Measurements from ENCODE around the gene RHO. TPM values are rescaled to one million over a fixed set of nuclear protein-coding genes. Genes with fewer than 3 reads are reported as not detected.

Gene RHO
- total RNA-seq, 1 experiment from 2014 or later: not detected

DNA sequence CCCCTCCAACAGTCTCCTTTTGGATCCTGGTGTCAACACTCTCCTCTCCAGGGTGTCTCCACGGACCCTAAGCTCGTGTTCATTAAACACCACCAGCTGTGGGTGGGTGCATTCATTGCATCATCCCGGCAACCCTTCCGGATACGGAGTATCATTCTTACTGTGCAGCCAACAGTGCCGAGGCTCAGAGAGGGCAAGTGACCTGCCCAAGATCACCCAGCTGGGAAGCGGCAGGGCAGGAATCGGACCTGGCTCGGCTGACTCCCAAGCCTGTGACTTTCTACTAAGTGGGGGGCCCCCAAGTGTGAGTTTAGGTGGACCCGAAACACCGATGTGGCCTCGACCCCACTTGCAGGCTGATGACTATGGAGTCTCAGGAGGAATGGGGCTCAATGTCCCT is 34.9 kb downstream of the RHO start:
- Histone ChIP-seq H3K4me1 (ENCODE audit: control insufficient read depth in 1 of 2, insufficient read depth in 2 of 2, low read length in 2 of 2) (no peaks in the 10 kb centered on the region), H3K4me3 (replicated peaks in 1 of 2; ENCODE audit: low read depth in 1 of 2, low read length in 2 of 2) (no peak overlapping the region), H3K36me3 (ENCODE audit: control insufficient read depth in 1 of 2, insufficient read depth in 2 of 2, low read length in 2 of 2) (no peaks in the 10 kb centered on the region; a peak in 1 of 4 replicates), H2AFZ (ENCODE audit: low read depth, low read length, poor library complexity, severe bottlenecking) (no peak overlapping the region), H3K79me2 (ENCODE audit: insufficient read depth, low read length) (no peaks in the 10 kb centered on the region), H3K4me2 (ENCODE audit: low read length) (no peak overlapping the region), H4K20me1 (ENCODE audit: insufficient read depth) (no peaks in the 10 kb centered on the region), H3K9me3 (ENCODE audit: control insufficient read depth in 1 of 2, insufficient read depth in 1 of 2, low read depth in 1 of 2, low read length in 2 of 2) (no peaks in the 10 kb centered on the region), H3K9me2 (ENCODE audit: insufficient read depth) (no peaks in the 10 kb centered on the region), H3K9ac (ENCODE audit: low read length) (no peak overlapping the region), H3K27me3 (ENCODE audit: insufficient read depth, low read length) (no peaks in the 10 kb centered on the region), H3K27ac (ENCODE audit: low read depth, low read length) (no peak overlapping the region)
- intact Hi-C loops (cut with micrococcal nuclease): no loop called here
- CTCF ChIA-PET: no interaction called here
- DNase-seq (ENCODE audit: low read depth, low spot score) (no peak), ATAC-seq (no peak)
- TF ChIP-seq ZFX (IDR thresholded peaks at IDR 0.05) (no peak), RAD21 (IDR thresholded peaks at IDR 0.05; ENCODE audit: low read depth) (no peak), FOSL1 (IDR thresholded peaks at IDR 0.05; ENCODE audit: low read depth) (no peak), TCF7L2 (IDR thresholded peaks at IDR 0.05; ENCODE audit: borderline replicate concordance, extremely low read depth, insufficient read depth, insufficient read length) (no peak), SRF (IDR thresholded peaks at IDR 0.05; ENCODE audit: low read depth) (no peak), YY1 (IDR thresholded peaks at IDR 0.05; ENCODE audit: extremely low read depth, insufficient replicate concordance, low read depth, low read length) (no peak), EZH2phosphoT487 (IDR thresholded peaks at IDR 0.05; ENCODE audit: borderline replicate concordance) (no peak), ELF1 (IDR thresholded peaks at IDR 0.05; ENCODE audit: borderline replicate concordance, low read depth) (no peak), JUND (IDR thresholded peaks at IDR 0.05) (no peak)
- TF ChIP-seq, protein P1, sequence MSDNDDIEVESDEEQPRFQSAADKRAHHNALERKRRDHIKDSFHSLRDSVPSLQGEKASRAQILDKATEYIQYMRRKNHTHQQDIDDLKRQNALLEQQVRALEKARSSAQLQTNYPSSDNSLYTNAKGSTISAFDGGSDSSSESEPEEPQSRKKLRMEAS (IDR thresholded peaks at IDR 0.05): no peak
- TF ChIP-seq, protein P2, sequence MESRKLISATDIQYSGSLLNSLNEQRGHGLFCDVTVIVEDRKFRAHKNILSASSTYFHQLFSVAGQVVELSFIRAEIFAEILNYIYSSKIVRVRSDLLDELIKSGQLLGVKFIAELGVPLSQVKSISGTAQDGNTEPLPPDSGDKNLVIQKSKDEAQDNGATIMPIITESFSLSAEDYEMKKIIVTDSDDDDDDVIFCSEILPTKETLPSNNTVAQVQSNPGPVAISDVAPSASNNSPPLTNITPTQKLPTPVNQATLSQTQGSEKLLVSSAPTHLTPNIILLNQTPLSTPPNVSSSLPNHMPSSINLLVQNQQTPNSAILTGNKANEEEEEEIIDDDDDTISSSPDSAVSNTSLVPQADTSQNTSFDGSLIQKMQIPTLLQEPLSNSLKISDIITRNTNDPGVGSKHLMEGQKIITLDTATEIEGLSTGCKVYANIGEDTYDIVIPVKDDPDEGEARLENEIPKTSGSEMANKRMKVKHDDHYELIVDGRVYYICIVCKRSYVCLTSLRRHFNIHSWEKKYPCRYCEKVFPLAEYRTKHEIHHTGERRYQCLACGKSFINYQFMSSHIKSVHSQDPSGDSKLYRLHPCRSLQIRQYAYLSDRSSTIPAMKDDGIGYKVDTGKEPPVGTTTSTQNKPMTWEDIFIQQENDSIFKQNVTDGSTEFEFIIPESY (IDR thresholded peaks at IDR 0.05; ENCODE audit: extremely low read depth, insufficient replicate concordance, low read length): no peak
- TF ChIP-seq, protein P3, sequence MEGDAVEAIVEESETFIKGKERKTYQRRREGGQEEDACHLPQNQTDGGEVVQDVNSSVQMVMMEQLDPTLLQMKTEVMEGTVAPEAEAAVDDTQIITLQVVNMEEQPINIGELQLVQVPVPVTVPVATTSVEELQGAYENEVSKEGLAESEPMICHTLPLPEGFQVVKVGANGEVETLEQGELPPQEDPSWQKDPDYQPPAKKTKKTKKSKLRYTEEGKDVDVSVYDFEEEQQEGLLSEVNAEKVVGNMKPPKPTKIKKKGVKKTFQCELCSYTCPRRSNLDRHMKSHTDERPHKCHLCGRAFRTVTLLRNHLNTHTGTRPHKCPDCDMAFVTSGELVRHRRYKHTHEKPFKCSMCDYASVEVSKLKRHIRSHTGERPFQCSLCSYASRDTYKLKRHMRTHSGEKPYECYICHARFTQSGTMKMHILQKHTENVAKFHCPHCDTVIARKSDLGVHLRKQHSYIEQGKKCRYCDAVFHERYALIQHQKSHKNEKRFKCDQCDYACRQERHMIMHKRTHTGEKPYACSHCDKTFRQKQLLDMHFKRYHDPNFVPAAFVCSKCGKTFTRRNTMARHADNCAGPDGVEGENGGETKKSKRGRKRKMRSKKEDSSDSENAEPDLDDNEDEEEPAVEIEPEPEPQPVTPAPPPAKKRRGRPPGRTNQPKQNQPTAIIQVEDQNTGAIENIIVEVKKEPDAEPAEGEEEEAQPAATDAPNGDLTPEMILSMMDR (IDR thresholded peaks at IDR 0.05 in 2 of 3, conservative IDR thresholded peaks at IDR 0.05 in 1 of 3; ENCODE audit: borderline replicate concordance in 1 of 3, insufficient read depth in 1 of 3, low read depth in 2 of 3, low read length in 2 of 3): no peak
- RAD21 ChIA-PET (ENCODE audit: low non-redundant PET in 1 of 2, low total read pairs in 2 of 2, uncharacterized antibody in 2 of 2, unreplicated experiment in 2 of 2): no interaction called here
- POLR2A ChIA-PET: no interaction called here
- BruUV-seq (replicated peaks): no TSS peak

All from HCT116 (cell line).